Naive thymus-derived CD8-positive, alpha-beta T cell (primary cell): ENCODE data around the gene PPP1R1C. TPM values are rescaled to one million over a fixed set of nuclear protein-coding genes. Genes with fewer than 3 reads are reported as not detected.

Experiments used
- ATAC-seq, 2 donors: fragments of 150-1000 bp; cut with Tn5 transposase in 1 of 2; sonication (Bioruptor Pico), chemical (Tn5 transposase) in 1 of 2; 1 replicate in 1 of 2; 2 replicates in 1 of 2; pipeline ENCODE4 v1.10.0; 2021; ENCODE audit warnings: mild to moderate bottlenecking in 2 of 2, moderate library complexity in 2 of 2
- POLR2A ChIA-PET: fragments of 350-600 bp; sonication (Branson Sonifier 250); formaldehyde crosslinking; loops from one replicate; lab custom pipeline; 2021; ENCODE audit warnings: antibody characterized with exemption; lab: Charles Lee
- DNase-seq, 10 donors: peaks; one replicate each; pipeline versions ENCODE4 v3.0.0 to v3.0.0-alpha.2; 2020 to 2022
- H3K27ac Mint-ChIP-seq, 10 donors: one replicate each; pipeline ENCODE4 v1.8.0; 2020 to 2022; ENCODE audit warnings: mild to moderate bottlenecking in 10 of 10, mixed read lengths in 10 of 10, moderate library complexity in 4 of 10, inconsistent platforms in 1 of 10
- H3K27me3 Mint-ChIP-seq, 5 donors: one replicate each; pipeline ENCODE4 v1.8.0; 2021 to 2022; ENCODE audit warnings: mixed read lengths in 5 of 5
- H3K36me3 Mint-ChIP-seq, 3 donors: one replicate each; pipeline ENCODE4 v1.8.0; 2020 to 2022; ENCODE audit warnings: mixed read lengths in 3 of 3, mild to moderate bottlenecking in 2 of 3, inconsistent platforms in 1 of 3
- H3K4me1 Mint-ChIP-seq, 4 donors: one replicate each; pipeline ENCODE4 v1.8.0; 2021 to 2022; ENCODE audit warnings: mixed read lengths in 4 of 4
- H3K4me3 Mint-ChIP-seq, 10 donors: one replicate each; pipeline ENCODE4 v1.8.0; 2020 to 2022; ENCODE audit warnings: mild to moderate bottlenecking in 10 of 10, mixed read lengths in 10 of 10, moderate library complexity in 6 of 10, inconsistent platforms in 1 of 10
- H3K9me3 Mint-ChIP-seq, 9 donors: one replicate each; pipeline ENCODE4 v1.8.0; 2020 to 2022; ENCODE audit warnings: mixed read lengths in 9 of 9, mild to moderate bottlenecking in 3 of 9, inconsistent platforms in 1 of 9, moderate library complexity in 1 of 9
- polyA plus RNA-seq, 3 donors: library from polyadenylated mRNA; unstranded; fragments of 300-500 nt; fragmentation: Illumina TruSeq; gene quantifications; one replicate each; pipeline ENCODE4 v1.2.3, GENCODE V29; 2021
- total RNA-seq, 8 experiments: library from RNA in 2 of 8; stranded (reverse) in 2 of 8; gene quantifications; one replicate each; pipeline ENCODE4 v1.2.3 and lab custom pipeline; 2021 to 2026

The PPP1R1C gene
- total and polyA plus RNA-seq, 5 experiments from 2014 or later: not detected

DNA sequence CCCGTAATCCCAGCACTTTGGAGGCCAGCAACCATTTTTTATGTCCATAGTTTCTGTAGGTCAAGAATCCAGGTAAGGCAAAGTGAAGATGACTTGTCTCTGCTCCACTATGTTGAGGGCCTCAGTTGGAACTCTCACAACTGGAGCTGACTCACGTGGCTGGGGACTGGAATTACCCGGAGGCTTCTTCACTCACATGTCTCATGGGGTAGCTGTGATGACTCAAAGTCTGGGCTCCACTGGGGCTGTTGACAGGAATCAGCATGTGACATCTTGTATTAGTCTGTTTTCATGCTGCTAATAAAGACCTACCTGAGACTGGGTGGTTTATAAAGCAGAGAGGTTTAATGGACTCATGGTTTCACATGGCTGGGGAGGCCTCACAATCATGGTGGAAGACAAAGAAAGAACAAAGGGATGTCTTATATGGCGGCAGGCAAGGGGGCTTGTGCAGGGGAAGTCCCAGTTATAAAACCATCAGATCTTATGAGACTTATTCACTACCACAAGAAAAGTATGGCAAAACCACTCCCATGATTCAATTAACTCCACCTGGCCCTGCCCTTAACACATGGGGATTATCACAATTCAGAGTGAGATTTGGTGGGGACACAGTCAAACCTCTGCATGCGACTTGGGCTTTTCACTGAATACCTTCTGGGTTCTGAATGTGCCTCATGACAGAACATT is 7.8 kb upstream of the PPP1R1C start:
- ATAC-seq: no peak
- POLR2A ChIA-PET: no interaction called here
- H3K27me3 Mint-ChIP-seq: peaks cover 0 to 3% (median 1%) of the 10 kb centered on the region in 5 donors
- H3K27ac Mint-ChIP-seq: no peak overlapping the region
- no peak for DNase-seq
- H3K9me3 Mint-ChIP-seq: peaks cover 0 to 2% (median 0%) of the 10 kb centered on the region in 9 donors
- no peaks in the 10 kb centered on the region for H3K4me1 Mint-ChIP-seq
- no peaks in the 10 kb centered on the region for H3K36me3 Mint-ChIP-seq
- H3K4me3 Mint-ChIP-seq: no peak overlapping the region

DNA sequence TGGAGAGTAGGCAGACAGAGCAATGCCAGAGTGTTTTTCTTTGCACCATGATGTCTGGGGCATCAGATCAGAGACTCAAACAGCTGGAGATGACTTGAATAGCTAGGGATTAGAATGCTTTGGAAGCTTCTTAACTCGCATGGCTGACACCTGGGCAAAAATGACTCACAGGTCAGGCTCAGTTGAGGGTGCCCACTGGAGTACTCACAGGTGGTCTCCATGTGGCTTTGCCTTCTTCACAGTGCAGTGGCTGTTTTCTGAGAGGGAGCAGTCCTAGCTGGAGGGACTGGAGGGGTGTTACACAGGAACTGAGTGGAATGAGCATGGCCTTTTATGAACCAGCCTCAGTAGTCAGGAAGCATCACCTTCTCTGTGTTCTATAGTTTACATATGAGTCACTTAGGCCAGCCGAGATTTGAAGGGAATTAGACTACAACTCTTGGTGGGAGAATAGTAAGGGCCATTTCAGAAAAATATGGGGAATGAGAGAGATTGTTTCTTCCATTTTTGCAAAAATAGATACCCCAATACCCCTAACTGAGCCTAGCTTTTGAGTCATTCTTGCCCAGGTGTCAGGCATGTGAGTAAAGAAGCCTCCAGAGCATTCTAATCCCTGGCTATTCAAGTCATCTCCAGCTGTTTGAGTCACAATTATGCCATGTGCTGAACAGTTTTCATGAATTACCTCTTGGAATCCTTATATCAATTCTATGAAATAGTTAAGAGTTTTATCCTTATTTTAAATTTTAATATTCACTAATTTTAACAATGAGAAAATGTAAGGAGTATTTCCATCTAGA is 7.1 kb upstream of the PPP1R1C start:
- DNase-seq (no peak), ATAC-seq (no peak)
- POLR2A ChIA-PET: no interaction called here
- no peak overlapping the region for H3K27ac Mint-ChIP-seq
- no peaks in the 10 kb centered on the region for H3K4me1 Mint-ChIP-seq
- peaks cover 0 to 2% (median 0%) of the 10 kb centered on the region in 9 donors for H3K9me3 Mint-ChIP-seq
- peaks cover 0 to 4% (median 1%) of the 10 kb centered on the region in 5 donors for H3K27me3 Mint-ChIP-seq
- H3K36me3 Mint-ChIP-seq: no peaks in the 10 kb centered on the region
- H3K4me3 Mint-ChIP-seq: no peak overlapping the region

DNA sequence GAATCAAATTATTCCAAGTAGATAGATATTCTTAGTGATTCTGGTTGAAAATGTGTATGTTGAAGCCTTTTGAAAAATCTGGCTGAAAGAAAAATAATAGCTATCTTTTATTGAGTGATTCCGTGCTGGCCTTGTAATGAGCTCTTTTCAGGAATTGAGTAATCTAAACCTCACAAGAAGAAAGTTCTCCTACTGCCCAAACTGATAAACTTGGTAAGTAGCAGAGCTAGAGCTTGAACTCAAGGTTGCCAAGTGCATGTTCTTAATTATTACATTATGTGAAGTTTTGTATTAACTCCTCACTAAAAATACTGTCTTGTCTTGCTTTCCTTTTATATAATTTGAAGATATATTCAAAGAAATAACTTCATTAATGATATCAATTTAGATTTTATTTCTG is 1.6 kb upstream of the PPP1R1C start:
- Mint-ChIP-seq H3K27ac (no peak overlapping the region), H3K9me3 (peaks cover 0 to 2% (median 0%) of the 10 kb centered on the region in 9 donors), H3K27me3 (peaks cover 0 to 2% (median 0%) of the 10 kb centered on the region in 5 donors), H3K4me3 (no peak overlapping the region), H3K4me1 (no peaks in the 10 kb centered on the region), H3K36me3 (no peaks in the 10 kb centered on the region)
- no peak for DNase-seq
- no peak for ATAC-seq
- POLR2A ChIA-PET: no interaction called here

DNA sequence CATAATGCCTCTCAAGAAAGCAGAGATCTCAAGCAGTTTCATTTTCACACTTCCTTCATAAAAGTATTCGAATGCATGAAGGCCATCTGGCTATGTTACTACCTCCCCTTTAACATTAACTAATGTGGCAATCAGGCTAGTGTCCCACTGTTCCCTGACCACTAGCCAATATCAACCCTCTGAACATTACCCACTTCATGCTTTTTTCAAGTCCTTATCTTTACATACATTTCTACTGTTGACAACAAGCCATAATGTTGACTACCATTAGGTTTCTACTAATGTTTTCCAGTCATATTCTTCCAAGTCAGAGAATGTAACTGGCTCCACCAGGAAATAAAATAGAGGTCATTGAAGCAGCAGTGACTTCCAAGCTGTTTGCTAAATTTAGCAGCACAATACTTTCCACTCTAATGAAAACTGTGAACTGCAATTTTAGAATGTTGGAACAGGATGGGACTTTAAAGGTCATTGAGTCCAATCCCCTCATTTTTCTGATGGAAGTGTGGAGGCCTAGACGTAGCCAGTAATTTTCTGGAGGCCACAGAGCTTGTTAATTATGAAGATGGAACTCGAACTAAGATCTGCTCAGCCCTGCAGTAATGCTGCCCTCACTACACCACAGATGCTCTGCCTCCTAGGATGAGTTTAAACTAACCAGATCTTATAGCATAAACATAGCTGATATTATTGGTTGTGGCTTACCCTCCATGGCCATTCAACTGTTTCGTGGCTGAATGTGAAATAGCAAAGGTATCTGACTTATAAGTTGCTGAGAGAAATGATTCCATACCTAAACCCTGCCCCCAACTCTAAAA is 630 bp upstream of the PPP1R1C start:
- ATAC-seq (no peak), DNase-seq (no peak)
- Mint-ChIP-seq H3K27me3 (peaks cover 0 to 2% (median 0%) of the 10 kb centered on the region in 5 donors), H3K4me1 (no peaks in the 10 kb centered on the region), H3K4me3 (no peak overlapping the region), H3K27ac (no peak overlapping the region), H3K9me3 (peaks cover 0 to 2% (median 0%) of the 10 kb centered on the region in 9 donors), H3K36me3 (no peaks in the 10 kb centered on the region)
- POLR2A ChIA-PET: no interaction called here

DNA sequence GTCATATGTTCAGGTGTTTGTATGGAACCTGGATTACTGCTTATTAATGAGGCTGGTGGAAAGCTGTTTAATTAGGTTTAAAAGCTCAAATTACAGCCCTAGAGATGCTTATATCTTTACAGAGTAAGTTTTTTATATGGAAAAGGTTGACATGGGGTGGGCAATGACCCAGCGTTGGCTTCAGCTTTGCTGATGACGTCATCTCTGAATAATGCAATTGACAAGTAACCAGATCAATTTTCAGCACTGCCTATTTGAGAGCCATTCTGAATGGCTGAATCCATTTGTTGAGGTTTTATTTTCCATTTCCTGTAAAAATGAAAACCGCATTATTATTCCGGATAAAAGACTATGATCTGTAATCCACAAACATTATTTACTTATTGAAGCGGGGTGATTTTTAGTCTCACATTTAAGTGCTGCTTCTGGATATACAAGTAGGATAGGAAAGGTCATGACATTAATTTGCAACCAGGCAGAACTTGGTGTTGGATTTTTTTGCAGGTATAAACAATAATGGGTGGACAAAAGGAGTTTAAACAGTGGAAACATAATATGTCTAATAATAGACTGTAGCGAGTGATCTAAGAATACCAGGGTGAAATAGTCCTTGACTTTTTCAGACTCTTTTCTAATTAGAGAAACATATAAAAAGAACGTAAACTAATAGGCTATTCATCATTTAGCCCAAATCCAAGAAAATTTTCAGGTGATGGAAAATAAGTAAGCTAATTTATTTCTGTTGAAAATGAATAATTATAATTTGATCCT is 2.7 kb downstream of the PPP1R1C start:
- ATAC-seq: no peak
- Mint-ChIP-seq H3K36me3 (no peaks in the 10 kb centered on the region), H3K4me1 (peaks cover 0 to 3% (median 0%) of the 10 kb centered on the region in 4 donors), H3K9me3 (no peaks in the 10 kb centered on the region), H3K4me3 (no peak overlapping the region), H3K27me3 (no peaks in the 10 kb centered on the region), H3K27ac (no peak overlapping the region)
- POLR2A ChIA-PET: no interaction called here
- DNase-seq: no peak

DNA sequence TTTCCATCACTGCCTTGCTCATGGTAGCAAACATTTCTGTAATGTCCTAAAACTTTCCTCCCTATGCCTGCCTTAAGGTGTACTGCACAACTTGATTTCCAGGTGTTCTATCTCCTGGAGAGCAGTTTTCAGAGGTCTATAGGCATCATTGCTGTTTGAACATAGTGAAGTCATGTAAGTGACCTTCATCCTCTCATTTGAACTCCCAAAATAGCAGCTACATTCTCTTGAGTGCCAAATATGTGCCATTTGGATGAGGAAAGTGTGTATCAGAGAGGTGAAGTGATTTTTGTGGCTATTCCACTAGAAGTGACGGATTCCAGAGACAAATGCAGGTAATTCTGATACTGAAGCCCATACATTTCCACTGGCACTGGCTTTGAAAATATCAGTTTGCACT is 3.4 kb downstream of the PPP1R1C start:
- ATAC-seq (no peak), DNase-seq (no peak)
- no peaks in the 10 kb centered on the region for H3K36me3 Mint-ChIP-seq
- peaks cover 0 to 3% (median 0%) of the 10 kb centered on the region in 4 donors for H3K4me1 Mint-ChIP-seq
- no peak overlapping the region for H3K4me3 Mint-ChIP-seq
- H3K9me3 Mint-ChIP-seq: no peaks in the 10 kb centered on the region
- no peaks in the 10 kb centered on the region for H3K27me3 Mint-ChIP-seq
- no peak overlapping the region for H3K27ac Mint-ChIP-seq
- POLR2A ChIA-PET: no interaction called here

DNA sequence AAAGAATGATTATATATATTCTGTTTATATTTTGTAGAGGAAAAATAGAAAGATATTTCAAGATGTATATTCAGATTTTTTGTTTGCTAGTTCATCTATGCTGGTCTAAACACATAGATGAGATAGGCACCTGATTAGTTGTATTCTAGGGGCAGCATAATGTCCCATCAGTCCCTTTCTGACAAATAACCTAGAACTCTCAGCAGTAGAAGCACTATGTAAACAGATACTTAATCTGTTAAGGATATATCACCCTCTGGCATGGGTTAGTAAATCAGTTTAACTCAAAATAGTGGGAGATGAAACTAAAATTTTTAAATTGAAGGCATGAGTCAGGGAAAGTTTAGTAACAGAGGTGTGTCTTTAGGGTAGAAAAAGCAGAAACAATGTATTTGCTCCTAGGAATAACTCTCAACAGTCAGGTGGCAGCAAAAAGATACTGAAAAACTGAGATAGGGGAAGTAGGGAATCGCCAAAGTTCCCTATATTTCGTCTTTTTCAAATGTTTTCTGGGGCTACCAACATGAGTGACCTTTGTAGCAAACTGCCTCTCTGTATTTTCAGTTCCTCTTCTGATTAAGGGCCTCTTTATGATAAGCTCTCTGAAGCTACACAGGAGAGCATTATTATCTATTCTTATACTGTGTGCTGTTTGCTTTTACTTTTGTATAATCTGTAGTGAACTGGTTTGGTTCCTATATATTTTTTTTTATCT is 5.7 kb downstream of the PPP1R1C start:
- no peak overlapping the region for H3K27ac Mint-ChIP-seq
- H3K9me3 Mint-ChIP-seq: no peaks in the 10 kb centered on the region
- H3K27me3 Mint-ChIP-seq: no peaks in the 10 kb centered on the region
- POLR2A ChIA-PET: no interaction called here
- no peak for ATAC-seq
- H3K36me3 Mint-ChIP-seq: no peaks in the 10 kb centered on the region
- DNase-seq: no peak
- H3K4me1 Mint-ChIP-seq: peaks cover 0 to 3% (median 0%) of the 10 kb centered on the region in 4 donors
- H3K4me3 Mint-ChIP-seq: no peak overlapping the region

DNA sequence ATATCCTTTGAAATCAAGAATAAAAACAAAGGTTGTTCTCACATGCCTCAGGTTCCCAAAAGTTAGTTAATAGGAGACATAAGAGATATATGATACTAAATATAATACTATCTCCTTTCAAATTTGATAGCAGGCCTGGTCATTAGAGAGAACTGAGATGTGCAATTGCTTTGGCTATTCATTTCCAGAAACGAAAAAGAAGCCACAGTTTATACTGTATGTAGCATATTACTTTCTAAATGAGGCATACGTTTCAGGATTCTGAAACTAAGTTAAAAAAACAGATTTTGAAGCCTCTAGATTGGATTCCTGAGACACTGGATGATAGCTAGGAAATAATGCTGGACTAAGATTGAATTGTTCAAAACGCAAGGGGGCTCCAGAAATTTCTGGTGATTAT is 7.1 kb downstream of the PPP1R1C start:
- Mint-ChIP-seq H3K4me1 (peaks cover 0 to 3% (median 0%) of the 10 kb centered on the region in 4 donors), H3K27me3 (peaks cover 0 to 2% (median 0%) of the 10 kb centered on the region in 5 donors), H3K4me3 (no peak overlapping the region), H3K27ac (no peak overlapping the region), H3K36me3 (no peaks in the 10 kb centered on the region), H3K9me3 (no peaks in the 10 kb centered on the region)
- POLR2A ChIA-PET: no interaction called here
- DNase-seq (no peak), ATAC-seq (no peak)

DNA sequence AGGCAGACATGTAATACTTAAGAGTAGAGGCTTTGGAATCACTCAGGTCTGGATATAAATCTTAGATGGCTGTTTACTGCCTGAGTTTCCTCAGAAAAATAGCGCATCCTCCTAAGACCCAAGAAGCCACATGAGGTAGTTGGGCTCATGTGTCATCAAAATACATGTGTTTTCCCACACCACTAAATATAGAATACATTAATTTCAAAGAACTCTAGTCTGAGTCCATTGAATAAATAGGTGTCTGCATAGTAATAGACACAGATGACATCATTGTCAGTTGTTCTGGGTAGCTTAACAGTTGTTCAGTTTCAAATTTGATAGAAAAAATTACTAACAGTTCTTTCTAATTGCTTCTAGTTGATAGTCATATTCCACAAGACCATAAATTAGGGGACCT is 9.6 kb downstream of the PPP1R1C start:
- H3K27ac Mint-ChIP-seq: no peak overlapping the region
- H3K4me3 Mint-ChIP-seq: no peak overlapping the region
- no peaks in the 10 kb centered on the region for H3K9me3 Mint-ChIP-seq

DNA sequence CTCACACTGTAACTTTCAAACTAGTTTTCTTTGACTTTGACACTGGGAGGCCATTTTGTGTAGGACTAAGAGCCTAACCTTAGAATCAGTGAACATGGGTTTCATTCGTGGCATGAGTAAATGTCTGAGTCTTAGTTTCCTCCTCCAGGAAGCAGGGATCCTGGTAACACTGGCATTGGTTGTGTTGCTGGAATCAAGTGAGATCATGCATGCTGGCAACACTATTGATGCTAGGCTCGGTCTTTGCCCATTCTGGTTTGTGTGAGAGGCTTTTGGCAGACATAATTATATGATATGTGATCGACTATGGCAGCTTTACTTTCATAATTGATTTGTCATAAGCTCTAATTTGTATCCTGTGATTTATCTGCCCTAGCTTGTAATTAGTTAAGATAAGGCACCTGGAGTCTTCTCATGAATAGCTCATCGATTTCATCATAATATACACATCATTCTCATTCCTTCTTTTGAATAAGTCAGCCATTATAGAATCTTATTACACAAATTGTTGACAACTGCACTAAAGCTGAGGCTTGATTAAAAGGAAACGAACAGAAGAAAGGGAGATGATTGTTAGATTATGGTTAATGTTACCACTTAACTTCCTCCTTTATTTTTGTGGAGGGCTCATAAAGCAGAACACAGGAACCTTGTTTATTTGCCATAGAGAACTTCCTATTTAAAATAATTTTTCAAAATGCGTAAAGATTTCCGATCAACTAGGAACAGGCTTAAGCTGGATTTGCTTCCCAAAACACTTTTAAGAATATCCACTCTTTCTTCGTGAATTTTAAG is 12.6 kb downstream of the PPP1R1C start:
- Mint-ChIP-seq H3K36me3 (no peaks in the 10 kb centered on the region), H3K27me3 (peaks cover 0 to 3% (median 0%) of the 10 kb centered on the region in 5 donors), H3K4me3 (no peak overlapping the region), H3K9me3 (no peaks in the 10 kb centered on the region), H3K4me1 (peaks cover 0 to 6% (median 0%) of the 10 kb centered on the region in 4 donors), H3K27ac (no peak overlapping the region)
- DNase-seq (no peak), ATAC-seq (no peak)
- POLR2A ChIA-PET: no interaction called here

More for the DNA sequence above, 9.6 kb downstream of the PPP1R1C start:
- Mint-ChIP-seq H3K4me1 (peaks cover 0 to 9% (median 0%) of the 10 kb centered on the region in 4 donors), H3K36me3 (no peaks in the 10 kb centered on the region), H3K27me3 (peaks cover 0 to 3% (median 0%) of the 10 kb centered on the region in 5 donors)
- DNase-seq (no peak), ATAC-seq (no peak)
- POLR2A ChIA-PET: no interaction called here

DNA sequence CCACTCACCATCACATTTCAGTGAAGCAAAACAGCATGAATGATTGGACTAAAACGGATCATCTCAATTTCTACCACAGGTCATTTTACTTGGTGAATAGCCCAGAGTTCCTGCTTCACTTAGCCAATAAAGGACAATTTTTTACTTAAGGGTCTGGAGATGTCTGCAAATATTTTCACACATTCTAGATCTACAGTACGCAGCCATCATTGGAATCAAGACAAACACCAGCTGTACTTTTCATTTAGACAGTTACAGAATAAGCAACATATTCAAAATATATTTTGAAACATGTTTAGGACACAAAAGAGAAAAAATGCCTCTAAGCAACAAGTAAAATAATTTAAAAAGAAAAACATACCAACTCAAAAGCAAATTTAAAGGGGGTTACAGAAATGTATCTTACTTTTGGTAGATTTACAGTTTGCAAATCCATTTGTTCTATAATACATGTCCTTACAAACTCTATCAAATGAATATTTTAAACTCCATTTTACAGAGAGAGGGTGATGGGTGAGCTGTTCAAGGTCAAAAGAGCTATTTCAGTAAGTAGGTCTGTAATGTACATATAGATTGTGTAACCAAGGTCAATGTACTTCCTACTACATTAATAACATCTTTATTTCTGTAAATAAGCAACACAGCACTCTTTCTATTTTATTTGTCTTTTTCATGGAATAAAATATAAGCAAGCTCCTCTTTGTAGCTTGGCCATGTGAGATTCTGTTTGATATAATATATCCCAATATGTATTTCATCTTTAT is 13.4 kb downstream of the PPP1R1C start:
- peaks cover 0 to 6% (median 0%) of the 10 kb centered on the region in 4 donors for H3K4me1 Mint-ChIP-seq
- POLR2A ChIA-PET: no interaction called here
- no peaks in the 10 kb centered on the region for H3K36me3 Mint-ChIP-seq
- H3K27me3 Mint-ChIP-seq: peaks cover 0 to 3% (median 0%) of the 10 kb centered on the region in 5 donors
- H3K4me3 Mint-ChIP-seq: no peak overlapping the region
- DNase-seq (no peak), ATAC-seq (no peak)
- H3K27ac Mint-ChIP-seq: no peak overlapping the region
- no peaks in the 10 kb centered on the region for H3K9me3 Mint-ChIP-seq
